ENCODE data around the gene GALNT16.

Gene GALNT16

DNA sequence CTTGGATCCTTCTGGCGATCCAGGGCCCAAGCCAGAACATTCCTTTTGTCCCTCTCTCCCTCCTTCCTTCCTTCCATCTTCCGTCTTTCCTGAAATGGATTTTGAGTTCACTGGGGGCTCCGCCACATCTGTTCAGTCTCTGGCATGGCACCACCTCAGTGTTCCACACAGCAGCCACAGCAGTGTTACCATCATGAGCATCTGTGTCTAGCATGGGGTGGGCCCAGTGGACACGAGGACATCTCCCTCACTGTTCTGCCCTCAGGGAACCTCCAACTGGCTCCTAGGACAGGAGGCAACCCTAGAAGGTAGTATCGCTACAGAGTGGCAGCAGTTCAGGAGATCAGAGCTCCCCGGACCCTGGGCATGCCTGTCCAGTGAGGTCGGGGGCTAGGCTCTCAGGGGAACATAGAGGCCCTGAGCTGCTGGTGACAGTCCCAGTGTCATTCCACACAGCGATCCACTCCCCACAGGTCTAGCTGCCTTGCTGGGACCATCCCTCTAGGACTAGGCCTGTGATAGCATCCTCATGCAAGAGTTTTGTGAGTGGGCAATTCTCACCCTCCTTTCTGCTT is 59.0 kb downstream of the GALNT16 start:
- no peak for DNase-seq

GRCh38 chr14:69319911-69320310 is 60.0 kb downstream of the GALNT16 start:
- no peak for DNase-seq

GRCh38 chr14:69320581-69321365 is 60.8 kb downstream of the GALNT16 start:
- no peak for DNase-seq

GRCh38 chr14:69321601-69322330 is 61.8 kb downstream of the GALNT16 start:
- no peak for DNase-seq

DNA sequence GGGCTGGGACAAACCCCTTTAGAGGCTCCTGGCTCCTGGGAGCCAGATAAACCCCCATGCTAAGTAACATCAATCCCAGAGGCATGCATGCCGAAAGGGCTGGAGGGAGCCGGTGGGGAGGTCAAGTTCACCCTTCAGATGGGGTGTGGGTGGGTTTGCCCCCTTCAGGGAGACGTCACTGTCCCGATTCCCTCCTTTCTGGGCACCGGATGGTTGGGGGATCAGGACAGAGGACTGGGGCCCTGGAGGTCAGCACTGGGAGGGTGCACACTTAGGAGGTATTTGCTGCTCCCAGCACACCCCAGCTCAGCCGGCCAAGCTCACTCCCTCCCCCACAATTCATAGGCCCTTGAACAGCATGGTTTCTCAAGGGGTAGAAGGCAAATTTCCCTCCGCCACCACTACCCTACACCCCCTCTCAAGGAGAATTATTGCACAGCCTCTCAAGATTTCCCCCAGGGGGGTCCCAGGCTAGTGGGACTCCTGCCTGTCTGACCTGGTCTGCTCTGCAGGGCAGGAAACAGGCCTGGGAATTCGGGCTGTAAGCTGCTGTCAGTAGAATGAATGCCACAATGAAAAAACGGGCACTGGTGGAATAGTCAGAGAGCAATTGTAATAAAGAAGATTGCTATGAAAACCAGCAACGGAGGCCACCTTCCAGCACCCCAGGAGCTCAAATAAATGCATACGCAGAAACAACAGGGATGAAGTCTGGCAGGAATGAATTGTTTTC is 63.5 kb downstream of the GALNT16 start:
- no peak for DNase-seq

GRCh38 chr14:69323999-69324282 is 64.0 kb downstream of the GALNT16 start:
- DNase-seq, result no peak

DNA sequence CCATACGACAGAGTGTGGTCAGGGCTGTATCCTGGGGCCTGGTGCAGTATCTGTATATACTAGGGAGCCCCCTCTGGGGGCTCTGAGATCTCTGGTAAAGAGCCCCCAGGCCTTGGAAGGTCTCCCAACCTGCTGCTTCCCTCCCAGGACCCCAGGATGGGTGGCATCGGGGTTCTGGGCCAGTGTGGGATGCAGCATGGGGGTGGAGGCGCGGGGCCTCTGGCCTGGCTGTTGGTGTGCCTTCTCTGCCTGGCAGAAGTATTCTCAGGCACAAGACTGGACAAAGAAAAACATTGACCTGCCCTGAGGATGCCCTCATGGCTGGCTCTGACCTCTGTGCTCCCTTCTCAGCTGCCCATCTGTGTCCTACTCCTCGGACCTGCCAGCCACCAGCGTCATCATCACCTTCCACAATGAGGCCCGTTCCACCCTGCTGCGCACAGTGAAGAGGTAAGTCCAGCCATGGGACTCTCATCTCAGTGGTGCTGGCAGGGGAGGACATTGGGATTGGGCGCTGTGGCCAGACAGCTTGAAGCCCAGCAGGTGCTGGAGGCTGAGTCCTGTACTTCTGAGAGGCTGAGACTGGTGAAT is 64.5 kb downstream of the GALNT16 start:
- no peak for DNase-seq

DNA sequence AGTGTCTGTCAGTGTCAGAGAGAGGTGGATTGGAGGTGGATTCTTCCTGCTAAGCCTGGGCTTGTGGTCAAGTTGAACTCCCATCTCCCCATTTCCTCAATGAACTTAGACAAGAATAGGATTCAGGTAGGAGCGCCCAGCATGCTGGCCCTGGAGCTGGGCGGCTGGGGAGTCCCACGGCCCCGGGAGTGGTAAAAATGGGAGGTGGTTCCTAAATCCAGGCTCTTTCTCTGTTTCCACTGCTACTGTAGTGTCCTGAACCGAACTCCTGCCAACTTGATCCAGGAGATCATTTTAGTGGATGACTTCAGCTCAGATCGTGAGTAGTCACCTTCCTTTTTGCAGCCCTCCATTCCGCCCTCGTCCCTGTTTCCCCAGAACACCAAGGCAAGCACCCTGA is 65.1 kb downstream of the GALNT16 start:
- DNase-seq, result no peak

- no peak for DNase-seq
Observed at GRCh38 chr14:69325646-69326265, 65.8 kb downstream of the GALNT16 start.

GRCh38 chr14:69326611-69327010 is 66.7 kb downstream of the GALNT16 start:
- DNase-seq, result no peak

DNA sequence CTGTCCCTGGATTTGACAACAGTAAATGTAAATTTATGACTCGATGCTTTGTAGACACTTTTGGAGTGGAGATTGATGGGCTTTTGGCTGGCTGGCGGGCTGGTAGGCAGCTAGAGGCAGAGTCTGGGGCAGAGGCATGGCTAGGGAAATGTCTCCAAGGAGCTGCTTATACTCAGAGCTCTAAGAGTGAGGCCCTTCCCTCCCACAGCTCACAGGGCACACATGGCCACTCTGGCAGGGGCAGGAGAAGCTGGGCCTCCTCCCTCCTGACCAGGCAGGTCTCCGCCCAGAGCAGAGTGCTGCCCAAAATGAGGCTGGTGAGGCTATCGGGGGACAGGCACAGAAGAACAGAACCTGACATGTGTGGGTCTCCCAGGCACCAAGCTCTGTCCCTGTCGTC is 67.5 kb downstream of the GALNT16 start:
- no peak for DNase-seq

GRCh38 chr14:69328317-69328716 is 68.4 kb downstream of the GALNT16 start:
- DNase-seq, result no peak

- peak; percentile 31 to 46 for DNase-seq
Observed at GRCh38 chr14:69328765-69329164, 68.8 kb downstream of the GALNT16 start.

DNA sequence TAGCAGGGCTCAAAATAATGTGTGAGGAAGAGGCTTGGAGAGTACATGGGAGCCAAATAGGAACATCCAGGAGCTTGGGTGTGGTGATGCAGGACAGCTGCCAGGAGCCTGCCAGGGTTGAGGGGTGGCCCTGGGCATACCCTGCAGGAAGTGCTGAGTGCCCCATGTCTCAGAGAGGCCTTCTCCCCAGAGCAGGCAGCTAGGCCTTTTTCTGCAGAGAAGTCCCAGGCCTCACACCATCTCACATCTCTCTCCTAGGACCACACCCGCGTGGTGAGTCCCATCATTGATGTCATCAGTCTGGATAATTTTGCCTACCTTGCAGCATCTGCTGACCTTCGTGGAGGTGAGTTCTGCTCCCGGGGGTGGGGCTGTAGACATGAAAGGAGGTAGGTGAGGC is 71.2 kb downstream of the GALNT16 start:
- DNase-seq, result no peak

DNA sequence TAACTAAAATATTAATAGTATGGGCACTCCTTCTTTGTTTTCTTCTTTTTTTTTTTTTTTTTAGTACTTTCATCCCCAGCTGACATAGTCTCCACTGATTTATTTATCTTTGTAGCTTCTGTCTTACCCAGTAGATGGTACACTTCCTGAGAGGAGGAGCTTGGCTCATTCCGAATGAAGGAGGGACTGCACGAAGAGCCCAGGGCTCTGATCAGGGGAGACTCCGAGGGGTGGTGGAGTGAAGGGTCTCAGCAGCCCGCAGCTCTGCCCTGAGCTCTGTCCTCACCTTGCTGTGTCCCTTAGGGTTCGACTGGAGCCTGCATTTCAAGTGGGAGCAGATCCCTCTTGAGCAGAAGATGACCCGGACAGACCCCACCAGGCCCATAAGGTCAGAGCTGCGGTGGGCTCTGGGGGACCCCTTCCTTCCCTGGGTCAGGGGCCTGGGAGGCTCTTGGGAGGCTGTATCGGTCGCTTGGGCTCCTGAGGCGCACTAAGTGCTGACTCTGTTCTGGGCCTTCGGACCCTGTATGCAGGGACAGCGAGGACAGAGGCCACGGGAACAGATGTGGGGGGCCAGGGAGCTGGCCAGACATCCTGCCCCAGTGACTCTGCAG is 72.9 kb downstream of the GALNT16 start:
- DNase-seq, result no peak

DNA sequence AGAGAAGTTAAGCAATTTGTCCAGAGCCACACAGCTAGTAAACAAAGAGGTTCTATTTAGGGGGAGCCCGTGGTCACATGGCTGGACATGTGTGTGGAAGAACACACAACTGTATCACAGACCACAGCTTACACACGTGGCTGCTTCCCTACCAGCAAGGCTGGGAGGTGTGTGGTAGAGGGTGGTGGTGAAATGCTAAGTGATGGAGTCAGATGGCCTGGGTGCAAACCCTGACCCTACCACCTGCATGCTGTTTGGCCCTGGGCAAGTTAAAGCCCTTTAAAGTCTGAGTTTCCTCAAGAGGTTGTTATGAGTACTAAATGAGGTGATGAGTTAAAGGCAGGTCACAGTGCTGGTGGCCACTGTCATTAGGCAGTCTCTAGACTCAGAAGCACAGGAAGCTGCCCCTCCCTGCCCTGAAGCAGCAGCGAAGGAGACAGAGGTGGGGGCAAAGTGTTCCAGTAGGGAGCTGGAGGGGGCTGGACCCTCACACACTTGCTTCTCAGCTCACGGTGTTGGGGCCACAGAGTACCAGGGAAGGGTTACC is 73.9 kb downstream of the GALNT16 start:
- no peak for DNase-seq

- DNase-seq, result no peak
Observed at GRCh38 chr14:69334576-69334975, 74.6 kb downstream of the GALNT16 start.

DNA sequence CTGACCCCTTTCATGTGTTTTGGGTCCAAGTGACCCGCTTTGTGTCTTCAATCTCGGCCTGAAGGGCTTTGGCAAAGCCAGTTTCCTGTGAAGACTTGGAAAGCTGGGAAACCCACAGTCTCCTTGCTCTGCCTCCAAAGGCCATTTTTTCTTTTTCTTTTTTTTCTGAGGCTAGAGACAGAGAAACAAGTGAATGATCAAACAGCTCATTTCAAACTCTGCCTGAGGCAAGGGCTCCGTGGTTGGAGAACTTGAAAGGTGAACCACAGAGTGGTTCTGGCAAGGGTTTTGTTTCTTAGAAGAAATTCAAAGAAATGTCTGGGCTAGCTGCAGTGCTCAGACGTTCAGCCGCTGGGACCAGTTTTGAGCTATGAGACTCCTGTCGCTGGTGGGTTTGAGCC is 75.4 kb downstream of the GALNT16 start:
- DNase-seq, result no peak

DNA sequence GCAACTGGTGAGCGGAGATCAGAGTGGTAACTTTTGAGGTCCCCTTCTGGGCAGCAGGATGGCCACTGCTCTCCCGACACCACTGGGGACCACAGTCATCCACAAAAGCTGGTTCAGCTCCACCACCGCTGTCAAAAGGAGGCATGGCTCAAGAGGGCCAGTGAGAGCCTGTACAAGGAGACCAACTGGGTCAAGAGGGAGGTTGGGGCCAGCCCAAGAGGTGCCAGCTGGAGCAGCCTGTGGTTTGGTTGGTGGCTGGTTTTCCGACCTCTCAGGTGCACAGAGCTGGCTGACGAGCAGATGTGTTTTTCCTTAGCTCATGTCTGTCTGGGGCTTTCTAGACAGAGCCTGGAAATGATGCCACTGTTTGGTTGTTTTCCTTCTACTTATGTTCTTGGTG is 78.0 kb downstream of the GALNT16 start:
- DNase-seq, result no peak

DNA sequence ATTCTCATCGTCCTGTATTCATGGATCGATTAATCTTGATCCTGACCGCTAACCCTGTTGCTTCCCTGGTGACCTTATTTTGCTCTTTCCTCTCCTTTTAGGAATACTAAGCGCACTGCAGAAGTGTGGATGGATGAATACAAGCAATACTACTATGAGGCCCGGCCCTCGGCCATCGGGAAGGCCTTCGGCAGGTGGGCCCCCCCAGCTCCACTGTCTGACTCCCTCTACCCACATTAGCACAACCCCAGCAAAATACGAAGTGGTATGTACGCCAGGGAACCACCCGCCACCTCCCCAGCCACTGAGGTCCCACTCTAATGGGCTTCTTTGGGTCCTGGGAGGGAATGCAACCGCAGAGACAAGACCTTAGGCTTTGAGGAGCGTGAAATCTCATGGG is 79.5 kb downstream of the GALNT16 start:
- no peak for DNase-seq

- DNase-seq, result no peak
Observed at GRCh38 chr14:69342928-69343525, 83.1 kb downstream of the GALNT16 start.

DNA sequence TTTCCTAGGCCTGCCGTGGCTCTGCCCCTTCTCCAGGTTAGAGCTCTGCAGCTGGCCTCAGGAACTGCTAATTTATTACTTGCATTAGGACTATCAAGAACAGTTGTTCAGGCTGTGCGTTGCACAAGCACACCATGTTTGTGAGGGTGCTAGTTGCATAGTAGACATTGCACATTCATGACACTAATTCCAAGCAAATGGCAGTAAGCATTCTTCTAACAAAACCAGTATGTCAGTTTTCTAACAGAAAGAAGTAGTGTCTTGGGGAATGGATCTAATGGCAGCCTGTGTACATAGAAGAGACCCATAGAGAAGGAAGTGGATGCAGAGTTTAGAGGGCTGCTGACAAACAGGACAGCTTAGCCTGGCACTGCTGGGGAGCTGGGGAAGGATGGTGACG is 84.2 kb downstream of the GALNT16 start:
- no peak for DNase-seq

All from NCI-H524 (cell line).